Measurements from ENCODE around the gene PDZD2.

- TF ChIP-seq CTCF (IDR thresholded peaks at IDR 0.05; ENCODE audit: low read length) (no peak), EZH2phosphoT487 (IDR thresholded peaks at IDR 0.05; ENCODE audit: low read length) (no peak), EZH2 (optimal IDR thresholded peaks at IDR 0.05; ENCODE audit: low read depth, low read length) (no peak)
Measured at GRCh38 chr5:32098890-32099310, 460.0 kb downstream of the PDZD2 start.

All from MM.1S (cell line).